IgD-negative memory B cell (primary cell): ENCODE data around the gene MAP4K2. TPM values are rescaled to one million over a fixed set of nuclear protein-coding genes. Genes with fewer than 3 reads are reported as not detected.
A peak's percentile ranks its signal among the peaks of the same experiment; 100 is the strongest.

Experiments
- H3K27ac Mint-ChIP-seq, 3 donors: one replicate each; pipeline ENCODE4 v1.8.0; 2020 to 2022; ENCODE audit warnings: mild to moderate bottlenecking in 3 of 3, mixed read lengths in 3 of 3, moderate library complexity in 1 of 3
- H3K27me3 Mint-ChIP-seq: one replicate; pipeline ENCODE4 v1.8.0; 2021; ENCODE audit warnings: mixed read lengths
- H3K36me3 Mint-ChIP-seq: one replicate; pipeline ENCODE4 v1.8.0; 2020; ENCODE audit warnings: mild to moderate bottlenecking, mixed read lengths
- H3K4me1 Mint-ChIP-seq, 3 donors: one replicate each; pipeline ENCODE4 v1.8.0; 2020 to 2022; ENCODE audit warnings: mixed read lengths in 3 of 3, mild to moderate bottlenecking in 1 of 3
- H3K4me3 Mint-ChIP-seq, 4 donors: one replicate each; pipeline ENCODE4 v1.8.0; 2020 to 2022; ENCODE audit warnings: mild to moderate bottlenecking in 4 of 4, mixed read lengths in 4 of 4, moderate library complexity in 3 of 4
- H3K9me3 Mint-ChIP-seq, 3 donors: one replicate each; pipeline ENCODE4 v1.8.0; 2020 to 2021; ENCODE audit warnings: mixed read lengths in 3 of 3, mild to moderate bottlenecking in 1 of 3
- polyA plus RNA-seq: library from polyadenylated mRNA; unstranded; fragments of 300-500 nt; fragmentation: Illumina TruSeq; gene quantifications from one replicate; pipeline ENCODE4 v1.2.3, GENCODE V29; 2021

The MAP4K2 gene
- polyA plus RNA-seq, 1 donor from 2014 or later: 68.1 TPM

GRCh38 chr11:64794526-64794925 is 8.5 kb downstream of the MAP4K2 start:
- H3K27ac Mint-ChIP-seq: peak overlapping the region in 1 of 3 donors; percentile 96

GRCh38 chr11:64793271-64794160 is 9.5 kb downstream of the MAP4K2 start:
- H3K27me3 Mint-ChIP-seq: no peaks in the 10 kb centered on the region
- no peaks in the 10 kb centered on the region for H3K9me3 Mint-ChIP-seq
- H3K27ac Mint-ChIP-seq: peak overlapping the region in 1 of 3 donors; percentile 96
- peak overlapping the region in 1 of 4 donors; percentile 79 for H3K4me3 Mint-ChIP-seq
- H3K36me3 Mint-ChIP-seq: peaks cover 2% of the 10 kb centered on the region
- peaks cover 0 to 14% (median 9%) of the 10 kb centered on the region in 3 donors for H3K4me1 Mint-ChIP-seq

More at GRCh38 chr11:64794526-64794925, 8.5 kb downstream of the MAP4K2 start:
- Mint-ChIP-seq H3K27me3 (no peaks in the 10 kb centered on the region), H3K36me3 (peaks cover 3% of the 10 kb centered on the region), H3K4me3 (peak overlapping the region in 1 of 4 donors; percentile 58), H3K4me1 (peaks cover 2 to 19% (median 15%) of the 10 kb centered on the region in 3 donors), H3K9me3 (no peaks in the 10 kb centered on the region)

DNA sequence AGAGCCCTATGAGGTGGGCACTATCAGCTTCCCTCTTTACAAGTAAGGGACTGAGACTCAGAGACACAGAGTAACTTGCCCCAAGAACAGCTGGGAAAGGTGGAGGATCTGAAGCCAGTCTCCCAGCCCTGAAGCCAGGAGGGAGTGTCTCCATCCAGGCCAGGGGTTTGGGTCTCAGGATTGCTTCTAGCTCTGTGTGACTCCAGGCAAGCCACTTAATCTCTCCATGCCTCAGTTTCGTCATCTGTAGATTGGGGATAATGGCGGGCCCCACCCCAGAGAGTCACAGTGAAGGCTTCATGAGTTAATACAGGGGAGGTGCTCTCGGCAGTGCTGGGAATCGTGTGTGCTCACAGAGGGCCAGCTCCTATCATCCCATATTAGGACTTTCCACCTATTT is 10.5 kb downstream of the MAP4K2 start:
- Mint-ChIP-seq H3K36me3 (peaks cover 2% of the 10 kb centered on the region), H3K27ac (peak overlapping the region in 1 of 3 donors; percentile 32), H3K4me3 (no peak overlapping the region)

DNA sequence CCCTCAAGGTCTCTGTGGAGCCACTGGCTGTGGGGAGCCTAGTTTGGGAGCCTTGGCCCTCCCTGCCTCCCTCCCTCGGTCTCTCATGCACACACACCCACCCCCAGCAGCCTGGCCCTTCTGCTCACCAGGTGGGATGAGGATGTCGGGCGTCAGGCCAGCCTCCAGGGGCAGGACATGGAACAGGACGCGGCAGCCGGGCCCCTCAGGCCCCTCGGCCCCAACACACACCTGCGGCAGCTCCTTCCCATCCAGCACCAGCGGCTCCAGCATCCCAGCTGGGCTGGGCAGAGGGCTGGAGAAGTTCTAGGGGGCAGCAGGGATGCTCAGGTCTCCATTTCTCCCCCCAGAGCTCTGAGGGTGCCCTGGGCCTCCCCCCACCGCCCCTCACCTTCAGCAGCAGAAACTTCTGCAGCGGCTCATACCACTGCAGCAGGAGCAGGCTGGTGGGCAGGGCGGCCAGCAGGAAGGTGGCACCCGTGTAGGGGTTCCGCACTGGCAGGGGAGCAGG is 11.2 kb downstream of the MAP4K2 start:
- Mint-ChIP-seq H3K36me3 (peaks cover 2% of the 10 kb centered on the region), H3K4me1 (peaks cover 5 to 18% (median 18%) of the 10 kb centered on the region in 3 donors), H3K27me3 (no peaks in the 10 kb centered on the region), H3K9me3 (no peaks in the 10 kb centered on the region), H3K4me3 (no peak overlapping the region), H3K27ac (no peak overlapping the region)

More for the DNA sequence above, 10.5 kb downstream of the MAP4K2 start:
- peaks cover 4 to 18% (median 17%) of the 10 kb centered on the region in 3 donors for H3K4me1 Mint-ChIP-seq
- H3K27me3 Mint-ChIP-seq: no peaks in the 10 kb centered on the region
- no peaks in the 10 kb centered on the region for H3K9me3 Mint-ChIP-seq

DNA sequence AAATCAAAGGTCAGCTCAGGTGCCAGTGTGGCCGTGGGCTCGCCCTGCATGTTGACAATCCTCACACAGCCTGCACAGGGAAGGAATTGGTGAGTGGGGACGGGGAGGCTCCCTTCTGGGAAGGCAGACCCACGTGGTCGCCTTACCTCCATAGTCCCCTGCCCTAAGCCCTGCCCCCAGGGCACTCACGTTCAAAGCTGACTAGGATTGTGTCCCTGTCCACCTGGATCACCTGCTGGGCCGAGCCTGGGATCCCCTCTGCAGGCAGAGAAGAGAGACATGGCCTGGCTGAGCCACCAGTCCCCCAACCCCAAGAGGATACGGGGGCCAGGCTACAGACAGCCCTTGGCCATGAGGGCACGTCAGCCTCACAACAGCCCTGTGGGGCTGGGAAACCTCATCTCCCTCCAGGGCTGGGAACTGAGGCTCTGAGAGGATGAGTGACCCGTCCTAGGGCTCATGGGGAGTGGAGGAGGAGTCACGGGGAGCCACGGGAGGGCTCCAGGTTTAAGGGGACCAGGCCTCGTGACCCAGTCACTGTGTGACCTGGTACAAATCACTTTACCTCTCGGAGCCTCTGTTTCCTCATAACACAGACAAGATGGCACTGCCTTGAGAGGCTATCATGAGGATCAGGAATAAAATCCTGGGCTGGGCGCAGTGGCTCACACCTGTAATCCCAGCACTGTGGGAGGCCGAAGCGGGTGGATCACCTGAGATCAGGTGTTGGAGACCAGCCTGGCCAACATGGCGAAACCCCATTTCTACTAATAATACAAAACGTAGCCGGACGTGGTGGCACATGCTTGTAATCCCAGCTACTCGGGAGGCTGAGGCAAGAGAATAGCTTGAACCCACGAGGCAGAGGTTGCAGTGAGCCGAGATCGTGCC is 12.6 kb downstream of the MAP4K2 start:
- Mint-ChIP-seq H3K36me3 (peaks cover 2% of the 10 kb centered on the region), H3K27ac (peak overlapping the region in 1 of 3 donors; percentile 35), H3K27me3 (no peaks in the 10 kb centered on the region), H3K4me1 (peaks cover 5 to 18% (median 16%) of the 10 kb centered on the region in 3 donors), H3K9me3 (no peaks in the 10 kb centered on the region), H3K4me3 (no peak overlapping the region)

DNA sequence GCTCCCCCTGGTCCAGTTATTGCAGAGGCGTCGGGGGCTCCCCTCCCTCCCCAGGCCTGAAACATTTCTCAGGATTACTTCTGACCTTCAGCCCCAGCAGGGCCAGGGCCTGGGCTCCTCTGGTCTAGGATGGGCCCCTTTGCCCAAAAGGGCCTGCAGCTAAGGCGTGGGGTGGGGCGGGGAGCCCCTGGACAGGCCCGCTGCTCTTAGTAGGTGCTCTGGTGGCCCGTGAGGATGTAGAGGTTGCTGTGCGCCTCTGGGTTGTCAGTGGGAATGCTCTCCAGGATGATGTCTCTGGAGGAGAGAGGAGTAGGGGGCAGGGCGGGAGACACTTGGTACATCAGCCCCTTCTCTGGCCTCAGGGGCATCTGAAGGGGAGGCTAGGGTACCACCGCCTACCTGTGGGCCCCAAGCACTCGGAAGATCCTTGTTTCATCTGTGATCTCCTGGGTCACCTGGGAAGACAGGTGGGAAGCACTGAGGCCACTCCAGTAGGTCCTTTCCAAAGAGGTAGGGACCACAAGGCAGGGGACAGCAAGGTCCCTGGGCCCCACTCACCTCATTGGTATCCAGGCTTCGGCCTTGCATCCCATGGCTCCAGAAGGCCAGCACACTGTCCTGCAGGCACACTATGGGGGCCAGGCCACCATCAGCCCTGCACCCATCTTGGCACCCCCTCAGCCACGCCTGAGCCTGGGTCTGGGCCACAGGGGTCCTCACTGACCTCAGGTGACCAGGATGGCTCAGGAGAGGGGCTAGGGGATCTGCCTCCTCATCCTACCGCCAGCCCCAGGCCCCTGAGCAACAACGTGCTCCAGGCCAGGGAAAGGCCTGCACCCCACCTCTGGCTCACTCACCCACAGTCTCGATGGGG is 13.4 kb downstream of the MAP4K2 start:
- H3K27ac Mint-ChIP-seq: peak overlapping the region in 2 of 3 donors; percentile 35 to 71

GRCh38 chr11:64788321-64789215 is 14.4 kb downstream of the MAP4K2 start:
- no peaks in the 10 kb centered on the region for H3K9me3 Mint-ChIP-seq
- H3K27me3 Mint-ChIP-seq: no peaks in the 10 kb centered on the region
- H3K36me3 Mint-ChIP-seq: no peaks in the 10 kb centered on the region
- H3K4me1 Mint-ChIP-seq: peaks cover 9 to 17% (median 10%) of the 10 kb centered on the region in 3 donors
- peak overlapping the region in 1 of 3 donors; percentile 71 for H3K27ac Mint-ChIP-seq
- no peak overlapping the region for H3K4me3 Mint-ChIP-seq

More for the DNA sequence above, 13.4 kb downstream of the MAP4K2 start:
- peaks cover 1% of the 10 kb centered on the region for H3K36me3 Mint-ChIP-seq
- no peaks in the 10 kb centered on the region for H3K9me3 Mint-ChIP-seq
- no peak overlapping the region for H3K4me3 Mint-ChIP-seq
- H3K27me3 Mint-ChIP-seq: no peaks in the 10 kb centered on the region
- H3K4me1 Mint-ChIP-seq: peaks cover 9 to 22% (median 15%) of the 10 kb centered on the region in 3 donors

DNA sequence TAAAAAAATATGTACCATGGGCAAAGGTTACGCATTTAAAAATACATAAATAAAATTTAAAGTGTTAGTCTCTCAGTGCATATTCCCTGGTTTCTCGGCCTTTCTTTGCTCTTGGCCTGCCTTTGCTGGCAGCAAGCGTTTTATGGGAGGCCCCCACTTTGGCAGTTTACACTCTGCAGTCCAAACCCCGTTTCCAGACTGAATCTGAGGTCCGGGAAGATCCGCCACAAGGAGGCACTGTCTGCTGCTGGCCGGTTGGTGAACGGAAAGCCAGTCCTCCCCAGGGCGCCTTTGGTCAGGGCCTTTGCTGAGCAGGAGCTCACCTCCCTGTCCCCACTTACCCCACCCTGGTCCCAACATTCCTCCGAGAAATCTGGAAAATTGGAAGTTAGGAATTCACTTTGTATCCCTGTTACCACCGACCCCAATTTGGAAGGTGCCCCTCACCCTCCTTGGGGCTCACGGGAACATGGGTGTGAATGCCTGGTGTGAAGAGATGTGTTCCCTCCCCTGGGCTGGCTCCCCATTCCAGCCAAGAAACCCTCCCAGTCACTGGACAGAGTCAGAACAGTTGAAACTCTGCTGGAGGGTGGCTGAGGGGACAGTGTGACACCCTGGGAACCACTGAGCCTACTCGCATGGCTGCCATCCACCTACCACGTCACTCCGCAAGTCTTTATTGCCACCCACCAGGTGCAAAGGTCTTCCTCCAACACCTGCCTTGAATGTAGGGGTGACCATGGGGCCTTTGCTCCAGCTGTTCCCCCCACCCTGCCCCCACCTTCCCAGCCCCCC is 15.3 kb downstream of the MAP4K2 start:
- H3K9me3 Mint-ChIP-seq: no peaks in the 10 kb centered on the region
- no peaks in the 10 kb centered on the region for H3K27me3 Mint-ChIP-seq
- H3K27ac Mint-ChIP-seq: peak overlapping the region; percentile 73 to 93 (median 85)
- H3K4me1 Mint-ChIP-seq: peaks cover 12 to 19% (median 14%) of the 10 kb centered on the region in 3 donors
- H3K36me3 Mint-ChIP-seq: no peaks in the 10 kb centered on the region
- peak overlapping the region in 1 of 4 donors; percentile 61 for H3K4me3 Mint-ChIP-seq

DNA sequence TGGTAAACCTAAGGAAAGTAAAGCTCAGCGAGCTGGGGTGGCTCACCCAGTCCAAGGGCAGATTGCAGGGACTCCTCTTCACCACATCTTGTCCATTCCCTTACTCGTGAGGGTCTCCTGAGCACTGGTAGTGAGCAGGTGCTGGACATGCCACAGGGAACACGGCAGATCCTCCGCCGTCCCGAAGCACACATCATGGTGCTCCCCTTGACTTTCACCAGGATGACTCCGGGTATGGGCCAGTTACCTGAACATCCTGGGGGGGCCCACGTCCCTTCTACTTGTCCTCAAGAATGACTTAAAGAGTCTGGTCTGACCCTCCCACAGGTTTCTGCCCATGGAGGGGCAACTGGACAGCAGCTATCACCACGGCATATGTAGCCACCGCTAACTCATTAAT is 16.7 kb downstream of the MAP4K2 start:
- Mint-ChIP-seq H3K4me3 (no peak overlapping the region), H3K27me3 (no peaks in the 10 kb centered on the region), H3K36me3 (no peaks in the 10 kb centered on the region), H3K4me1 (peaks cover 20 to 25% (median 21%) of the 10 kb centered on the region in 3 donors), H3K9me3 (no peaks in the 10 kb centered on the region), H3K27ac (peak overlapping the region in 1 of 3 donors; percentile 34)

DNA sequence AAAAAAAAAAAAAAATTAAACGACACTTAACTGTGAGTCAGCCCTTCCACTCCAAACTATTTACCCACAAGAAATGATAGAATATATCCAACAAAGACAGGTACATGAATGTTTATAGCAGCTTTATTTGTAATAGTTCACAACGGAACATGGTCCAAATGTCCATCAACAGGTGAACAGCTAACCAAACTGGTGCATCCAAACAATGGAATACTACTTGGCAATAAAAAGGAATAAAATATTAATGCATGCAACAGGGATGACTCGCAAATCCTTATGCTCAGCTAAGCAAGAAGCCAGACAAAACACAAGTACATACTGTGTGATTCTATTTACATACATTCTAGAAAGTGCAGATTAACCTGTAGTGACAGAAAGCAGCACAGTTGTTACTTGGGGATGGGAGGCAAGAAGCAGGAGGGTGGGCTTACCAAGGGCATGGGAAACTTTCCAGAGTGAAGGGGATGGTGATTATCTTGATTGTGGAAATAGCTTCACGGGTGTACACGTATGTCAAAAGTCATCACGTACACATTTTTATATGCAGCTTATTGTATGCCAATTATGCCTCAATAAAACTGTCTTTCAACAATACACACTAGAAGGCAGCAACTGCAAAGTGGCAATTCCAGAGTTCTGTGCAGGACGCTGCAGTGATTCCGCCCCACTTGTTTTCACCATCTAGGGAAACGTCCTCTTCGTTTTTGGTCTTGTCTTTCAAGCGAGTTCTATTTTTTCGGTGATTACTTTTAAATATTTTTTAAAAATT is 18.0 kb downstream of the MAP4K2 start:
- Mint-ChIP-seq H3K4me1 (peaks cover 21 to 35% (median 27%) of the 10 kb centered on the region in 3 donors), H3K36me3 (no peaks in the 10 kb centered on the region), H3K27me3 (no peaks in the 10 kb centered on the region), H3K27ac (peak overlapping the region in 1 of 3 donors; percentile 23), H3K9me3 (no peaks in the 10 kb centered on the region), H3K4me3 (peak overlapping the region in 1 of 4 donors; percentile 84)

- no peaks in the 10 kb centered on the region for H3K9me3 Mint-ChIP-seq
- H3K27me3 Mint-ChIP-seq: no peaks in the 10 kb centered on the region
These were observed 24.3 kb downstream of the MAP4K2 start, which contains the start of gene SF1 for GRCh38 chr11:64778473-64779298. SF1 (minus strand) TSS chr11:64778542; CDS start chr11:64778392, 150 bp downstream.

More at GRCh38 chr11:64778473-64779298, 24.3 kb downstream of the MAP4K2 start, which contains the start of gene SF1:
- peaks cover 2% of the 10 kb centered on the region for H3K36me3 Mint-ChIP-seq
- peak within 1 kb of the TSS; percentile 98 to 100 (median 99) for H3K27ac Mint-ChIP-seq
- peak within 1 kb of the TSS; percentile 93 to 97 (median 96) for H3K4me3 Mint-ChIP-seq
- H3K4me1 Mint-ChIP-seq: peaks cover 41 to 55% (median 48%) of the 10 kb centered on the region in 3 donors
